ENCODE results near the gene MTHFD1.

DNA sequence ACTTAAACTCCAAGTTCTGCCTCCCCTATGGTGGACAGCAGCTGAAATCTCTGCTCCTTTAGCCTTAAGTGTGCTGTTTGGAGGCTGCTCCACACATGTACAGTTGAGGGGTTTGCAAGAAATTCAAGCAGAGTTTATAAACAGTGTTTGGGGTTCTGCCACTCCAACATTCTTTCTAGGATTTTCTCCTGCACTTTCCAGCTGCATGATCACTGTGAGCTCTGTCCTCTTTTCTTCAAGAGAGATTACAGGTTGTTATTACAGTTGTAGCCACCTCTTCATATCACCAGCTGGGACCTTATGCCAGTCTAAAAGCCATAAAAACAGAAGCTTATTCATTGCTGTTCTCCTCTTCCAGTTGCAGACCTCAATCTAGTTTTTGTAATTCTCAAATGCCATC is 107.1 kb downstream of the MTHFD1 start:
- TF ChIP-seq RFX5 (IDR thresholded peaks at IDR 0.05; ENCODE audit: low read depth, low read length), result no peak
- TF ChIP-seq, protein P1, sequence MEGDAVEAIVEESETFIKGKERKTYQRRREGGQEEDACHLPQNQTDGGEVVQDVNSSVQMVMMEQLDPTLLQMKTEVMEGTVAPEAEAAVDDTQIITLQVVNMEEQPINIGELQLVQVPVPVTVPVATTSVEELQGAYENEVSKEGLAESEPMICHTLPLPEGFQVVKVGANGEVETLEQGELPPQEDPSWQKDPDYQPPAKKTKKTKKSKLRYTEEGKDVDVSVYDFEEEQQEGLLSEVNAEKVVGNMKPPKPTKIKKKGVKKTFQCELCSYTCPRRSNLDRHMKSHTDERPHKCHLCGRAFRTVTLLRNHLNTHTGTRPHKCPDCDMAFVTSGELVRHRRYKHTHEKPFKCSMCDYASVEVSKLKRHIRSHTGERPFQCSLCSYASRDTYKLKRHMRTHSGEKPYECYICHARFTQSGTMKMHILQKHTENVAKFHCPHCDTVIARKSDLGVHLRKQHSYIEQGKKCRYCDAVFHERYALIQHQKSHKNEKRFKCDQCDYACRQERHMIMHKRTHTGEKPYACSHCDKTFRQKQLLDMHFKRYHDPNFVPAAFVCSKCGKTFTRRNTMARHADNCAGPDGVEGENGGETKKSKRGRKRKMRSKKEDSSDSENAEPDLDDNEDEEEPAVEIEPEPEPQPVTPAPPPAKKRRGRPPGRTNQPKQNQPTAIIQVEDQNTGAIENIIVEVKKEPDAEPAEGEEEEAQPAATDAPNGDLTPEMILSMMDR (conservative IDR thresholded peaks at IDR 0.05; ENCODE audit: low read depth, low read length), result no peak
- no peak for TF ChIP-seq ELK1 (IDR thresholded peaks at IDR 0.05; ENCODE audit: borderline replicate concordance, low read depth, low read length)
- no peak for TF ChIP-seq RAD21 (IDR thresholded peaks at IDR 0.05; ENCODE audit: low read length)
- no peak for TF ChIP-seq MAZ (IDR thresholded peaks at IDR 0.05; ENCODE audit: borderline replicate concordance, low read depth, low read length)
- TF ChIP-seq POLR2A (IDR thresholded peaks at IDR 0.05; ENCODE audit: low read depth, low read length), result no peak
- no peak for TF ChIP-seq MXI1 (IDR thresholded peaks at IDR 0.05; ENCODE audit: borderline replicate concordance, low read depth, low read length)
- TF ChIP-seq MAFK (IDR thresholded peaks at IDR 0.05; ENCODE audit: low read depth, low read length), result no peak
- no peak for TF ChIP-seq BHLHE40 (IDR thresholded peaks at IDR 0.05; ENCODE audit: low read depth, low read length)
- TF ChIP-seq FOS (IDR thresholded peaks at IDR 0.05; ENCODE audit: low read depth, low read length), result no peak
- TF ChIP-seq RCOR1 (IDR thresholded peaks at IDR 0.05; ENCODE audit: insufficient replicate concordance, low read length), result no peak
- TF ChIP-seq CEBPB (IDR thresholded peaks at IDR 0.05; ENCODE audit: low read depth, low read length), result no peak
- no peak for TF ChIP-seq CHD1 (IDR thresholded peaks at IDR 0.05; ENCODE audit: low read depth, low read length)
- TF ChIP-seq NFE2L2 (IDR thresholded peaks at IDR 0.05; ENCODE audit: low read depth, low read length), result no peak

Data from IMR-90 (cell line).